ENCODE results near the gene ONECUT2. TPM values are rescaled to one million over a fixed set of nuclear protein-coding genes. Genes with fewer than 3 reads are reported as not detected.

Gene ONECUT2
- total and polyA plus RNA-seq, 2 experiments from 2014 or later = 0.82 to 1.7 TPM

DNA sequence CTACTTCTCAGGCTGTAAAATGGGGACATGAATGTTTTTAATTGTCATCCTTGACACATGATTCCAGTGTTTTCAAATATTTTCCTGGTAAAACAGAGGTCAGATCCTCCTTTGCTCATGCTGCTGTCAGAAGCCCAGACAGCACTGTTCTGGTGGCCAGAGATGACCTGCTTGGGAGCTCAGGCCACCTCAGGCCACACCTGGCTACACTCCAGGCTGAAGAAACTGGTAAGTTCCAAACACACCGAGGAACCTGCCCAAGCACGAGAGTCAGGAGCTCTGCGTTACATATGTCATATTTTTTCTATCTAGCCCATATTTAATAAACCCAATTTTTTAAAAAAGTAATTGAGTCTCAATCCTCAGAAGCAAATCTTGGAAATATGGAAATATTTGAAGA, 103.4 kb downstream of the ONECUT2 start (continued):
- TF ChIP-seq ZNF462 (CRISPR knock-in tag; IDR thresholded peaks at IDR 0.05) (no peak), STAT1 (IDR thresholded peaks at IDR 0.05; ENCODE audit: unreplicated experiment) (no peak), EZH2phosphoT487 (IDR thresholded peaks at IDR 0.05; ENCODE audit: unreplicated experiment) (no peak), NANOG (IDR thresholded peaks at IDR 0.05; ENCODE audit: borderline replicate concordance) (no peak)

DNA sequence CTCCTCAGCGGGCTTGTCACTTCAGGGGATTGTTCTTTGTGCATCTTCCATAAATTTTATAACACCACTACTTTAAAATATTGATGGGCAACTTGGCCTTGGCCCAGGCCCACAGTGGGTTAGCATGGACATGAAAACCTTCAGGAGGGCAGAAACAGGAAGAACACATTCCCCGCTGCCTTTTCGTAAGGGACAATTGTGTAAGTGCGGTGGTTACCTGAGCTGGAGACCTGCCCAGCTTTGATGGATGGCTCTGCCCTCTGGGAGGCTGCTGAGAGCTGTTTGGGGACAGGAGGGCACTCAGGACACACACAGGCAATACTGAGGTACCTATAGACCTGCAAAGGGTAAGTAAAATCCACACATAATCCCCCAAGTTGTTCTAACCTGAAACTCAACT, 104.5 kb downstream of the ONECUT2 start:
- H3F3A ChIP-seq (replicated peaks; ENCODE audit: low read depth) = no peaks in the 10 kb centered on the region
- H3K4me2 ChIP-seq = no peak overlapping the region
- Mint-ChIP-seq H3K36me3 (ENCODE audit: low read depth) (no peaks in the 10 kb centered on the region), H3K4me1 (peaks cover 14% of the 10 kb centered on the region), H3K9me3 (no peaks in the 10 kb centered on the region), H3K4me3 (no peak overlapping the region), H3K27ac (no peak overlapping the region), H3K27me3 (ENCODE audit: insufficient read depth, low read depth, poor library complexity) (peaks cover 2% of the 10 kb centered on the region)
- no peaks in the 10 kb centered on the region for H4K20me1 ChIP-seq (replicated peaks; ENCODE audit: insufficient read depth)
- ATAC-seq = no peak
- H3K4me3 ChIP-seq = no peak overlapping the region
- no peaks in the 10 kb centered on the region; the same call in 1 of the 2 replicates for H3K9me2 ChIP-seq (ENCODE audit: insufficient read depth)
- H3K27me3 ChIP-seq (ENCODE audit: insufficient read depth) = no peaks in the 10 kb centered on the region
- no peak overlapping the region for H3K27ac ChIP-seq (ENCODE audit: low read depth)
- H3K36me3 ChIP-seq (ENCODE audit: insufficient read depth) = no peaks in the 10 kb centered on the region
- H2AFZ ChIP-seq = no peak overlapping the region
- no peaks in the 10 kb centered on the region for H3K79me2 ChIP-seq (replicated peaks; ENCODE audit: insufficient read depth)
- H3K4me1 ChIP-seq (ENCODE audit: insufficient read depth) = peaks cover 4% of the 10 kb centered on the region; the same call in 1 of the 2 replicates
- no peak for DNase-seq (ENCODE audit: low spot score)
- TF ChIP-seq ZNF114 (CRISPR knock-in tag; IDR thresholded peaks at IDR 0.05) (no peak), ZNF462 (CRISPR knock-in tag; IDR thresholded peaks at IDR 0.05) (no peak), JUNB (IDR thresholded peaks at IDR 0.05; ENCODE audit: unreplicated experiment) (no peak), ZNF331 (CRISPR knock-in tag; IDR thresholded peaks at IDR 0.05; ENCODE audit: low read depth) (no peak), CREB1 (CRISPR knock-in tag; IDR thresholded peaks at IDR 0.05; ENCODE audit: low read depth) (no peak), EZH2 (IDR thresholded peaks at IDR 0.05; ENCODE audit: low read depth, unreplicated experiment) (no peak)
